Effector CD8-positive, alpha-beta T cell (primary cell): ENCODE data around the gene MGAT5.

ENCODE experiments used
- DNase-seq: peaks from one replicate; lab custom pipeline; 2025; lab: John Stamatoyannopoulos, UW

The MGAT5 gene

DNA sequence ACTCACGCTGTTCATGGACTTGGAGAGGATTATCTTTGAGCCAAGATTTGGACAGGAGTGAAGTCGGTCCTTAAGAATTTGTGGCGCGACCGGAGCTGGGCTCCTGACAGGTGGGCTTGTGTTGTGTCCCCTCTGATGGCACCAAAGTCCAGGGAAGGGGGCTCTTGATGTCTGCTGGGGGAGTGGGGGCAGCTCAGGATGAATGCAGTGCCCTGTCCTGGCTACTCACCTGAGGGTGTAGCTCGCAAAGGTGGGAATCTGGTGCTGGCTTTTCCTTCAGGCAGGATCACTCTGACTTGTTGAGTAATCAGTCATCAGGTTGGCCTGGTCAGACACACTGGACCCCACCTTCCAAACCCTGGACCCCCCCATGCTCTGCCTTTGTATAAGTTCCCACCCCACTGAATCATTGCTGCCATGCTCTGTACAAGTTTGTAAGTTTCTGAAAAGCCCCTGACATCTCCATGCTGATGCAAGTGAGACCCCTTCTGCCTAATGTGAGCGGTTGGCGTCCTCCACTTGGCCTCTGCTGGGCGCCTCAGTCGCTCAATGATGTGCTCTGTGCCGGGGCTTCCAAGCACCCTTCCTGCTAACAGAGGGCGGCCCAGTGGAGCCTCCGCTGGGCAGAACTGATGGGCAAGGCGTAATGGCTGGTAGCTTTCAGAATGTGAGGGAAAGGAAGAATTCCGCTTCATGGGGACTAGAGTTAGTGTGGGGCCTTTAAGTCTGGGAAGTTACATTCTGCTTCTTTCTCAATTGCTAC lies 196.1 kb downstream of the MGAT5 start:
- DNase-seq, result no peak

DNA sequence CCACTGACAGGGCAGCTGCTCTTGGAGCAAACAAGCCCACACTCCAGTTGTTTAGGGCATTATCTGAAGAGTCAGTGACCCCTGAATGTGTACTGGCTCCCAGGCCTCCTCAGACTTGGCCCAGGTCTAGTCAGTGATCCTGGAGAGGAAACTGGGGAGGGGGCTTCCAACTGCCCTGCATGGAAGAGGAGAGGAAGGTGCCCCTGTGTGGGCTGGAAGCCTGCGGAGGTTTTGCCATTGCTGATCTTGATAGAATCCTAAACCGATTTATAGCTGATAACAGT lies 197.4 kb downstream of the MGAT5 start:
- DNase-seq, result no peak

DNA sequence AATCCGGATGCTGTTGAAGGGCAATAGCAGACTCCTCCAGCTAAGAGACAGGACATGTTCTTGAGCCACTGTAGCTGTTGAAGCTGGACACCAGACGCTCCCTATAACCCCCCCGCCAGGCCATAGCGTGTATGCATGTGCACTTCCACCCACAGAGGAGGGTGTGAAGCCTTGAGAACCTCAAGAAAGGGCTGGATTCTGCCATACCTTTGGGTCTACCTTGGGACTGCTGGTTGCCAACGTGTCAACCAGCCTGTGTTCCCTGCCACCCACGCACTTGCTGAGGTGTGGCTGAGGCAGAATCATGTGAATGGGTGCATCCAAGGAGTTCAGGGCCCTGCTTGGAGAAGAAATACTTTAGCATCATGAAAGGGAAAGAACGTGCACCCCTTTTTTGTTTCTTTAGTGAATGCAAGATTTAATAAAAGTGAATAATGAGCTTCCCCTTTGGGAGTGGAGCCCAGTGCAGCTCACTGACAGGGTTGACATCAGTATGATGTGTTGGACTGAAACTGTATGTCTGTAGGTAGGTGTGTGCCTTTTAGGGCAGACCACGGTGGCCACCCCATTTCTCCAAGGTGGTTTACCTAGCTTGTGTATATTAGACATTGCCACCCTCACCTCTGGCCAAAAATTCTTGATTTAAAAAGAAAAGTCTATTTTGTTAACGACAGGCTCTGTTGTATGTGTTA lies 198.3 kb downstream of the MGAT5 start:
- no peak for DNase-seq

DNA sequence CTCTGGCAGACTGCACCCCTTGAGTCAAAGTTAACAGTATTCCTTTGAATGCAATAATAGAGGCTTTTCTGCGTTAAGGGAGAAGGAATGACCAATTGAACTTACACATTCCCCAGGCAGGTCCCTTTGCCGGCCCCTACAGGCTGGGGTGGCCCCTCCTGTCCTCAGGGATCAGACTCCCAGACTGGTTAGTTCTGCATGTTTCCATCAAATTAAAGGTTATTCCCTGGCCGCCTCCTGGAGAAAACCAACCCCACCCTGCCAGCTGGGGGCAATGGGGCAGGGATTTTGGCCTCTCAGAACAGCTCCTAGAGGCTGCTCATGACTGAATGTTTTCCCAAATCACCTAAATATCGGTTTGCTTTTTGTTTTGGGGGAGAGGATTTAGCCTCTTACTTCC lies 199.6 kb downstream of the MGAT5 start:
- no peak for DNase-seq

DNA sequence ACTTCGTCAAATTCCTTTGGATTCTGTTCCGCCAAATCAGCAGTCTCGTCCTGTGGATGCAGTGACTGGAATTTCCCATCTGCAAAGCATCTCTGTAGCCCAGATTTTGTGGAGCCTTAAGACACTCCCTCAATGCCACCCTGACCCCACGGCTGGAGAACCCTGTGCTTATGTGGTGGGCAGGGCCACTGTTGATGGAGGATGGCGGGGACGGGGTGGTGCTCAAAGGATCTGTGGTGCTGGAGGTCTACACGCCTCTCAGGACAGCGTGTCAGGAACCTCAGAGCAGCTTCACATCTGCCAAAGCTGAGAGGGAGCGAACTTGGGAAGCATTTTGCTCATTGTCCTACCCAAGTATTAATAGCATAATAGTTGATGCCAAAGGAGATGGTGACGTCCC lies 200.1 kb downstream of the MGAT5 start:
- DNase-seq, result no peak

DNA sequence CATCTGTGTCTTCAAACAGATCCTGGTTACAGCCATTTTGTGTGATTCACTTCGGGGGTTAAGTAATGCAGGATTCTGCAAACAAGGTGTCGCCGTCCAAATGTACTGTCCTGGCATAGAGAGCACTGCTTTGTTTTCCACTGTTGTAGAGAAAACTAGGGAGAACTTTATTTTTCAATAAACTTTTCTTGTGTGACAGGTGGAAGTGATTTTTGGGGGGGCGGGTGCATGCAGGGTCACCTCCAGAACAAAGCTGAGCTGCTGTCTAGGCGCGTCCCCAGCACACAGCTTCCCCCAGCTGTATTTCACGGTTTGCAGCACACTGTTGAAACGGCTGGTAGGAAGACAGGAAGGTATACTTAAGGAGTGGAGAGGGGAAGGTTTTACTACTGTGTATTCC lies 200.6 kb downstream of the MGAT5 start:
- DNase-seq, result no peak

DNA sequence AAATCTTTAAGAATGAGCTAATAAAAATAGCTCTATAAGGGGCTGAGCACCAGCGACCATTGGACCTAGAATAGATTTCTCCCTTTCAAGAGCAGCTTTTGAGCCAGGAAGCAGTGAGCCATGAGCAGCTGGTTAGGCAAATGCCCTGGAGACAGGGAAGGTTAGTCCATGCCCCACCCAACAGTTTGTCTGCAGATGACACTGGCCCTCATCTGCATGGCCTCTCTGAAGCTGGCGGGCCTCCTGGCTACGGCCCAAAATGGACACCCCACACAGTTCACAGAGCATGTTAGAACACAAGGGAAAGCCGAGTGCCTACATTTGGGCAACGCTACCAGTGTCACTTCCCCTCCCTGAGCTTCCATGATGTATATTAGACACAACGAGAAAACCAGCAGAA lies 201.1 kb downstream of the MGAT5 start:
- no peak for DNase-seq

DNA sequence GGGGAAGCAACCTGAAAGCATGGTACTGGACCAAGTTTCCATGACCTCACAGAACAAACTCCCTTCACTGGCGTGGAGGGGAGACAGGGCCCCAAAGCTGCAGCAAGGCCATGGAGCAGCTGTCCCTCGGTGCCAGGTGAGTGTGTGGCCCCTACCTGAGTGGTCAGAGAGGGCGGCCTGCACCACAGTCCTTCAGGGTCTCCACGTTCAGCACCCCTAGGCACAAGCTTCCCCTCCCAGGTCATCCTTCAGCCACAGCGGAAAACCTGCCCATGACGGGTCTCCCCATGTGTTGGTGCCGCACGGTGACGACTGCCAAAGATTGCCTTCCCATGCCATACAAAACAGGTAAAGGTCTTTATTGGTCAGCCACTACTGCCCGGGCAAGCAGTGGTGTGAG lies 201.6 kb downstream of the MGAT5 start:
- DNase-seq, result no peak

DNA sequence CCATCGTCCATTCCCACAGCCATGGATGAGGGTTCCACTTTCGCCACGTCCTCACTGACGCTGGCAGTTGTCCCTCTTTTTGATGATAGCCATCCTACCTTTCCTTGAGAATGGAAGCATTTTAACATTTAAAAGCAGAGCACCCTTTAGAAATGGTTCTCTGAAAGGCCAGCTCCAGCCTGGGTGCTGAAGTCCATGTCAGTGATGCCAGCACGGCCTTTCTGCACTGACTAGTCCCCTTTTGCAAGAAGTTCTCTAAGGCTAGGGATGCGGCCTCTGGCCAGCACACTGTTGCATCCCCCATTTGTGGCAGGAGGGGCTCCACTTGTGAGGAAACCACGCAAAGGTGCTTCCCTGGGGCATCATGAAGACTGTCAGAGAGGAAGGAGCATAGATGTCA lies 203.5 kb downstream of the MGAT5 start:
- DNase-seq, result no peak

DNA sequence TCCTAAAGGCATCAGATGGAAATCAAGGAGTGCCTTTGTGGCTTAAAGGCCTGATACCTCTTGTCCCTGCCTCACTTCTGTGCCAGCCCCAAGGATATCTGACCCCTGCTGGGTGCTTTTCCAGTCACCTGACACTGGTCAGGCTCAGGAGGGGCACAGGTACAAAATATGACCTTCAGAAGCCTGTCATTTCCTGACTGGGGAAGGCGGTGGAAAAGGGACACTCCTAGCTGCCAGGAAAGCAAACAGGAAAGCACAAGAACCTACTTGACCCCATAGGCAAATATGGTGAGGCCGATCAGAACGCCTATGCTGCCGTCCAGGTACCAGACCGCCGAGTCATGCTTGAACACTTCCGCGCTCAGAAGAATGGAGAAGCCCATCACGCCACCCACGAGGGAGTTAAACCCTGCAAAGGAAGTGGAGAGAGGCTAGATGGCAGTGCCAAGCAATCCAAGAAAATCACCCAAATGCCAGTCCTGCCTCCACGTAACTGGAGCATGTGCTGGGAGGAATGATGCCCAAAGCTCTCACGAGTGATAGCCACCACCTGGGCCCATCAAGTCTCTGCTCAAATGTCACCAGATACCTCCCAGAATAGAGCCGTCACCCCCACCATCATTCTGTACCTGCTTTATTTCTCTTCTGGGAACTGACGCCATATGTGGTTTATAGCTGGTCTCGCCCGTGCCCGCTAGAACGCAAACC lies 204.0 kb downstream of the MGAT5 start:
- no peak for DNase-seq

DNA sequence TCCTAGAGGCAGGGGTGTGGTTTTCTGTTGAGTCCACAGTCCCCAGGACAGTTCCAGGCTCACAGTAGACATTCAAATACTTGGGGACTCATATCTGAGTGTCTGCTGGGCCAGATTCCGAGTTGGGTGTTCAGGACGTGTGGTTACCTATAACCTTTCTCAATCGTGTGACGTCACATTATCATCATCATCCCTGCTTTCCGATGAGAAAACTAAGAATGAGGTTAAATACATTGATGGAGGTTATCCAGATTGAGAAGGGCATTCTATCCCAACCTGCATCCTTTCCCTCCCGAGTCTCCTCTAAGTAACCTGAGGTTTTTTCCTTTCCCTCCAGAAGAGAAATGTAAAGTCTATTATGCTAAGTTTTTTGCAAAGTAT lies 204.6 kb downstream of the MGAT5 start:
- DNase-seq, result no peak

DNA sequence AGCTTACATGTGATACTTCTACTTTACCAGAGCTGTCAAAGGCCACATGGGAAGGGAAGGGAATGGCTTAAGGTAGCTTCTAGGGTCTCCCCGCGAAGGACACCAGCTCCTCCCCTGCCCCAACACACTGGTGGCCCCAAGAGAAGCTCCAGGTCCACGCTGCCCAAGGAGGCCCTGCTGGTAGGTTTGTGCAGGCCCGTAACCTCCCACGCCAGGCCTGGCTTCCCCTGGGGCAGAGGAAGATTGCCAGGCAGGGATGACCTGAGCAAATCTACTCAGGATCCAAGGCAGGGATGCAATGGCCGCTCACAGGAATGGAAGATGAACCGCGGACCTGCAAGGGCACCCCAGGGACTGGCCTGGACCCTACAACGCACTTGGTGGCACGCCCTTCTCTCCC lies 205.1 kb downstream of the MGAT5 start:
- no peak for DNase-seq

DNA sequence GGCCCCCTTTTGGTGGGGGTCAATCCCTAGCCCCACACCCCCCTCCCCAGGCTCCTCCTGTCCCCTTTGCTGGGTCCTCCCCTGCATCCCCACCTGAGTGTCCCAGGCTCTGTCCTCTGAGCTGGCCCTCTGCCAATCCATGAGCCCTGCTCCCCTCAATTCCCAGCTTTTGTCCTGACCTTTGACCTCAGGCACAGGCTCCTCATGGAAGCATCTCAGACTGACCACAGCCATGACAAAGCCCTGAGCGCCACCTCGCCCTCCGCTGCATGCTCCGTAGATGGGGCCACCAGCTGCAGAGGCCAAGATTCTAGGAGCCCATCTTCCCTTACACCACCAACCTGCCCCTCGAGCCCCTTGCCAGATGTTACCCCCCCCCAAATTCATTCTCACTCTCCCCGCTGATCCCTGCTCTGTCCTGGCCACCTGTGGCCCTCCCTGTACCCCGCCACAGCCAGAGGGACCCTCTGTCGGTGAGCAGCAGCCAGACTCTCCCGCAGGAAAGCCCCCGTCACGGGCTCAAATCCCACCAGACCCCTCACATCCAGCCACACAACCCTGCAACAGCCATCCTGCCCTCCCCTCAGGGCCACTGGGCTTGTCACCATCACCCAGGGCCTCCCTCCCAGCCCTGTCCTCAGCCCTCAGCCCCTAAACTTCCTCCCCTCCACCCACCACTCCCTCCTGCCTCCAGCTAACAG lies 206.0 kb downstream of the MGAT5 start:
- DNase-seq, result no peak

DNA sequence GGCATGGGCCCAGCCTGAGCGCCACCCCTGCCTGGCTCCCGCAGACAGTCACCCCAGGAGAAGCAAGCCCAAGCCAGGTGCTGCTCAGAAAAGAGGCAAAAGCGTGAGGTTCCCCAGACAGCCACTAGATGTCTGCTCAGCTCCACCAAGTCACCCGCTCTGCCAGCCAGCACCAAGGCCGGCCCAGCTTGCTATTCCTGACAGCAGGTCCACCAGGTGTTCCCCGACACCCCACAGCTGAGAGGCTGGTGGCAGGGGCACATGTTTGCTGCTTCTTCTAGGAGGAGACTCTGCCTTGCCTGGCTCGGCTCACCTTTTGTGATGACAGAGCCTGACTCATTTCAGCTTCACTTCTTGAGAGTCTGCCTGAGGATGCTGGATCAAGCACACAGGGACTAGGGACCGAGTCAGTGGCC lies 206.7 kb downstream of the MGAT5 start:
- DNase-seq, result no peak

DNA sequence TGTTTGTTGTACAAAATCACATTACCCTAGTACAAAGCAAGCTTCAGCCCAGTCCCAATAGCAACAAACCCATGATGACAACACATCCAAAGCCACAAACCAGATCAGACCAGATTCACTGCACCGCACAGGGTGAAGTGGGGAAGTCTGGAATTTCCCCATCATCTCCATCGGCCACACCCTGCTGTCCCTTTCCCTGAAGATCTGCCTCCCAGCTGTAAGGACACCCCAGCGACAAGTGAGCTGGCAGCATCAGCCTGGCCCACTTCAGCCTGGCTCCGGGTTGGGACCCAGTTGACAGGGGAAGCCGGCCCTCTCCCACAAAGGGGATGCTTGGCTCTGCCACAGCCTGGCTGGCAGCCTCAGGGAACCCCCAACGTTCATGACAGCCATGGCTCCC lies 207.6 kb downstream of the MGAT5 start:
- no peak for DNase-seq

DNA sequence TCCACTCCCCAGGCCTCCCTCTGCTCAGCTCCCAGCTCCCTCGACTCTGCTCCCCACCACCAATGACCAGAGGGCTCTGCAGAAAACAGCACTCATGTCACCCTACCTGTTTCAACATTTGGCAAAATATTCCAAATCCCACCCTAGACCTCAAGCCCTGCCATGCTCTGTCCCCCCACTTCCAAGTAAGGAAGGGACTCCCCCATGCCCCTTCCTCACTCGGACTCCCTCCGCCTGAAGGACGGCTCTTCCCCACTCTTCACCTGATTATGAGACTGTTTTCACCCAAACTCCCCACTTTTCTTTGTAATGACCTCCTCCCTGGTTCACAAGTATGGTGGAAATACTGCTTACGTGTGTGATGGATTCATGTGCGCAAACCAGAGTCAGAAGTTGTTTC lies 208.4 kb downstream of the MGAT5 start:
- DNase-seq, result no peak

DNA sequence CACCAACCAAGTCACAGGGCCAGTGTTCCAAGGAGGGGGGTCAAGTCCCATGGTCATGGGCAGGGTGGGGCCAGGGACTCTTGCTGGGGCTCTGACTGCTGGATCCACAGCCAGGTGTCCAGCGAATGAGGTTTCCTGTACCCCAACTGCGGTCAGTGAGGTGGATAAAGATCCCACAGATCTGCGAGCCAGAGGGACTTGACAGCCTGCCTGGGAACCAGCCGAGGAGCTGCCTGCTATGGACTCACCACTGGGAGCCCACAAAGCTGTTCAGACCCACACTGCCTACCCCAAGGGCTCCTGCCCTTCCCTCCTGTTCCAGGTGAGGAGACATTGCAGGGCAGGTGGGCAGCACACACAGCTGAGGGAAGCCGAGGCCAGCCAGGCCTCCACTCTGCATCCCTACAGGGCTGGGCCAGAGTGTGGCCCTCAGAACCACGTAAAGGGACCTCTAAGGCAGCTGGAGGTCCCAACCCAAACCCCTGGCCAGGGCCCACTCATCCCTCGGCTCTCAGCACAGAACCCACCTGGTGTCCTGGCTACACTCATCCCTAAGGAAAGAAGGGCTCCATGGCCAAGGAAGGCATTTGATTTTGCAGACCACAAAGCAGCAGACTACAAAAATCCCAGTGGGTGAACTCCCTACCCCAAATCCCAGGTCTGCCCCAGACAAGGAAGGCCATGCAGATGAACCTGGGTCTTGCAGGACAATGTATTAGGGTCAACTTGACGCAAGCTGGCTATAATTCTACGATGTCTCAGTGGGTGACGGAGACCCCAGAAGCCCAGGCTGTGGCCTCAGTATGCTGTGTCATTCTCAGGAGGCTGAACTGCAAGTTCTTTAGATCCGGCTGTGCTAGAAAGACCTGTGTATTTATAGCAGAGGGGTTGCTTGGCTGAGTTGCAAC lies 209.2 kb downstream of the MGAT5 start:
- DNase-seq, result no peak

DNA sequence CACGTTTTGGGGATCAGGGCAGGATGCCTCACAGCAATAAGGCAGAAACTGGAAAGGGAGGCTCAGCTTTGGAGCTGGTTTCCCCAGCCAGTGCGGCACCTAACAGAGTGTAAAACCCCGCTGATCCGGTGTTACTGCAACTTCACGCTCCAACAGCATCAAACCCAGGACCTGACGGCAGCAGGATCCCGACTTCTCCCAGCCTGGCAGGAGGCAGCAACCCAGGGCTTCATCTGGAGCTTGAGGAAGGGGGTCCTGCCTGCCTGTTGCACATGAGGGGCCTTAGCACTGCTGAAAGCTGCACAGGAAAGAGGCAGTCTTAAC lies 209.8 kb downstream of the MGAT5 start:
- DNase-seq, result no peak

DNA sequence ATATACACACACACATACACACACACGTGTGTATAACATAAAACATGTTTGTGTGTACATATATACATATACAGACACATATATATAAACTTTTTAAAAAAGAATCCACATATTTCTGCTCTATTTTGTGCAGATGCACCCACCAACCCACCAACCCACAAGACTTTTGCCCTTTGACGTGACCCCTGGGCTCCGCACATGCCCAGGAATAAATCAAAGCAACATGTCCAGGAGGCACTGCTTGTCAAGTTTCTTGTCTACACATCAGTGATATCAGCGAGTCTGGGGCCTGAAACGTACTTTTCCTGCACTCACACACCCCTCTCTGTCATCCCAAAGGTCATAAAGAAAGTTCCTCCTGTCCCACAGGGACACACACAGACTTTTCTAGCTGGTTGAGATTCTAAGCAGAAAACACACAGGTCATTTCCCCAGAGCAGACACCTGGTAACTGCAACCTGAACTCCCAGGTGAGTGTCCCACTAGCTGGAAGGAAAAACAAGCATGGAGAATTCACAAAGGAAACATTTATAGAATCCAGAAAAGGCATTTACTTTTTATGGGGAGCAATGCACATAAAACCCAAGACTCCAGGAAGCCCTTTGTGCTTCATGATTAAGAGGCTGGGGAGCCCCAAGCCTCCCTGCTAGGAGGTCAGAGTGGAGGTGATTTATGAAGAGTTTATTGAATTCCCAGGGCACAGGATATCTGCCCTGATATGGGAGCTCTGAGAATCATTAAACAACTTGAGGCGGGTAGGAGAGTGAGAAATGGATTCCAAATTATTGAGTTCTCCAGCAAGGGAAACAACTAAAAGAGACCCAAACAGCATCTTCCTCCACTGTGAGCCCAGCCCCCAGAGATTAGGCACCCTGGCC lies 211.6 kb downstream of the MGAT5 start:
- no peak for DNase-seq

DNA sequence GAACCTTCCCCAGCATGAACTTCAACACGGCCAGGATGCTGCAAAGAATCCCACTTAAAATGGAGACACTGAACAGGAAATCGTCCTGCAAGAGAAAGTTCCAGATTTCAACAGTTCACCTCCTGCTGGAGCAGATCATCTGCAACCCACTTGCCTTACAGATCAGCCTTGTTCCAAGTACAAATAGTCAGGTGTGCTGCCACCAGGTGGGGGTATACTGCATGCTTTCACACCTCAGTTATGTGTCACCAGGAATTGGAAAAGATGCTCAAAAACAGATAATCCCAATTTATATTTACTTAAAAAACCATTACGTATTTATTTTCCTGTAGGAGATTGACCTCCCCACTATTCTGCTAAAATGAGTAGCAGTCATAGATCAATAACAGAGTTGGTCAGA lies 212.3 kb downstream of the MGAT5 start:
- DNase-seq, result no peak

DNA sequence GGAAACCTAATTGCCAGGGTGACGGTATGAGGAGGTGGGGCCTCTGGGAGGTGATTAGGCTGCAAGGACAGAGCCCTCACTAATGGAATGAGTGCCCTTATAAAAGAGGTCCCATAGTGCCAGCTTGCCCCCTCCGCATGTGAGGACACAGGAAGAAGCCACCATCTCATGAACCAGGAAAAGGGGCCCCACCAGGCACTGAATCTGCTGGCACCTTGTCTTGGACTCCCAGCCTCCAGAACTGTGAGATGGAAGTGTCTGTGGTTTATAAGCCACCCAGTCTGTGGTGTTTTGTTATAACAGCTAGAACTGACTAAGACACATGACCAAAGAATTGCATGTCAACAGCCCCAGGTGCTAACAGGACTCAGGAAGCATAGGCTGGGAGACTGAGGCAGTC lies 214.3 kb downstream of the MGAT5 start:
- DNase-seq, result no peak
